Tibial nerve (tissue), 3 donors: ENCODE data around the gene RIMS4.

Experiments
- POLR2A ChIP-seq, 2 donors: fragments of 450-650 bp; IDR thresholded peaks; one replicate each; pipeline ENCODE4 v1.6.1; 2017; ENCODE audit warnings: antibody characterized with exemption in 2 of 2, mild to moderate bottlenecking in 2 of 2, moderate library complexity in 2 of 2
- TF ChIP-seq, protein P1 (sequence below), 5 experiments: fragments of 200-600 bp in 3 of 5; fragments of 450-650 bp in 2 of 5; sonication (generic) in 3 of 5; IDR thresholded peaks; one replicate each; pipeline ENCODE4 v1.5.1; 2016 to 2019; ENCODE audit warnings: antibody characterized with exemption in 5 of 5, mild to moderate bottlenecking in 3 of 5, moderate library complexity in 2 of 5

DNA sequence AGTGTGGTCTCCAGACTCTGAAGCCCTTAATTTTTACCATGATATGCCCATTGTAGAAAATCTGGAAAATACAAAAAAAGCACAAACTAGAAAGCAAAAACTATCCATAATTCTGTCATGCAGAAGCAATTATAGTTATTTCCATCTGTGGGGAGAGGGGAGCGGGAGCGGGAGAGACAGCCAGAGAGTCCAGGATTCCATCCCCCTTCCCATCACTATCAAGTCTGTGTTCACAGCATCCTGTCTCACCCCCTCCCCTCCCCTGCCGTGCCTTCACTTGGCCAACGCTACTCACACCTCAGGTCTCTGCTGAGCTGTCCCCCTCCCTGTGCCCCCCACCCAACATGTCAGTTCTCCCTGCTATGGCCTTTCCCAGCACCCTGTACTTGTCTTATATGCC is 14.5 kb downstream of the RIMS4 start:
- TF ChIP-seq, protein P1, sequence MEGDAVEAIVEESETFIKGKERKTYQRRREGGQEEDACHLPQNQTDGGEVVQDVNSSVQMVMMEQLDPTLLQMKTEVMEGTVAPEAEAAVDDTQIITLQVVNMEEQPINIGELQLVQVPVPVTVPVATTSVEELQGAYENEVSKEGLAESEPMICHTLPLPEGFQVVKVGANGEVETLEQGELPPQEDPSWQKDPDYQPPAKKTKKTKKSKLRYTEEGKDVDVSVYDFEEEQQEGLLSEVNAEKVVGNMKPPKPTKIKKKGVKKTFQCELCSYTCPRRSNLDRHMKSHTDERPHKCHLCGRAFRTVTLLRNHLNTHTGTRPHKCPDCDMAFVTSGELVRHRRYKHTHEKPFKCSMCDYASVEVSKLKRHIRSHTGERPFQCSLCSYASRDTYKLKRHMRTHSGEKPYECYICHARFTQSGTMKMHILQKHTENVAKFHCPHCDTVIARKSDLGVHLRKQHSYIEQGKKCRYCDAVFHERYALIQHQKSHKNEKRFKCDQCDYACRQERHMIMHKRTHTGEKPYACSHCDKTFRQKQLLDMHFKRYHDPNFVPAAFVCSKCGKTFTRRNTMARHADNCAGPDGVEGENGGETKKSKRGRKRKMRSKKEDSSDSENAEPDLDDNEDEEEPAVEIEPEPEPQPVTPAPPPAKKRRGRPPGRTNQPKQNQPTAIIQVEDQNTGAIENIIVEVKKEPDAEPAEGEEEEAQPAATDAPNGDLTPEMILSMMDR (IDR thresholded peaks at IDR 0.05) = no peak
- TF ChIP-seq POLR2A (IDR thresholded peaks at IDR 0.05) = no peak
